Activated CD4-positive, alpha-beta T cell treated with anti-CD3 and anti-CD28 coated beads for 1 hour (primary cell): ENCODE results near the gene UGT2B15.
"Not testable (repeated sequence)": the region's sequence is repeated elsewhere in the genome, so short reads cannot be mapped to it uniquely, and the experiment has no call there.

Experiments
- DNase-seq: peaks from one replicate; pipeline ENCODE4 v3.0.0-alpha.2; 2020

UGT2B15 gene

GRCh38 chr4:68670479-68670939 lies at the start of gene UGT2B15:
UGT2B15 (minus strand) TSS chr4:68670652; CDS start chr4:68670618, 34 bp downstream.
- DNase-seq: not testable (repeated sequence)

- no peak for DNase-seq
These were observed 48.6 kb upstream of the UGT2B15 start for GRCh38 chr4:68719075-68719473.

GRCh38 chr4:68718447-68719074 lies 48.1 kb upstream of the UGT2B15 start:
- no peak for DNase-seq

DNA sequence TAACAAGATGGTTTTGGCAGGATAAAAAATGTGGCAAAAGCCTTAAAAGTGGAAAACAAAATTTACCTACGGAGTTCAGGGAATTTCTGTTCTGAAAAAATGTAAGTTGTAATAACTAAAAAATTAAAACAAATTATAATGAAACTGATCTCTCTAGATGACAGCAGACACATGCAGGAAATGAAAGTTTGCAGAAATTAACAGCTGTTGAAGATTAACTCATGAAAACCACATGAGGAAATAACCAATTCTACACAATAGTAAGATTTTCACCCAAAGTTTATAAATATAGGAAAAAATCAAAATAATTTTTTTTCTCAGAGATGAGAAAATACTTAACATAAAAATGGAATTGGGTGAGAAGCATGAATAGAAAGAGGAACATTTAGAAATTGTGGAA lies 47.5 kb upstream of the UGT2B15 start:
- DNase-seq: no peak

DNA sequence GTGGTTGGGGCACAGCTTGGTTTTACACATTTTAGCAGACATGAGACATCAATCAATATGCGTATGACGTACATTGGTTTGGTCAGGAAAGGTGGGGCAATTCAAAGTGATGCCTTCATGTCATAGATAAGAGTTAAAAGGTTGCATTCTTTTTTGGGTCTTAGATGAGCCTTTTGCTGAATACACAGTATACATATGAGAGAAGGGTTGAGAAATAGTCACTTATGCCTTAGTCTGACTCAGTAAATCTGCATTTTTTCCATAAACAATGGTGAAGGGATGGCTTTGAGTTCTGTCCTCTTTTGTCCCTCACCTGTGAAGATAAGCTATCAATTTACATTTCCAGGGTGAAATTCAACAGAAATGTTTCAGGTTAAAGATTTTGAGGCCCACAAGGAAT lies 43.9 kb upstream of the UGT2B15 start:
- no peak for DNase-seq

DNA sequence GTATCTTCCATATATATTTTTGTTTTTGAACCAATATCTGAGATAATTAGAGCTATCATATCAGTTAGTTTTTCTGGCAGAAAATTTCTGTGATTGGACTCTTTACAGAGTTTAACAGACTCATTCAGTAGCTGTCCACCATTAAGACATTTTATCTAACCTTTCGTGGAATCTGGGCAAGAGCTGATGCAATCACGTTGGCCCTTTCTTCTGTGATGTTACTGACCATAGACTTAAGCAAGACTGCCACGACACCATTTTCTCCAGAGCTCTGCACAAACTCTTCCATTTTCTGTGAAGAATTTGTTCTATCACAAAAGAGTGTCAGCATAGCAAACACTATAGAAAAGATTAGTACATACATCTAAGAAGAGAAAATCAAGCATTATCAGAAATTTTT lies 41.8 kb upstream of the UGT2B15 start:
- no peak for DNase-seq

GRCh38 chr4:68708566-68708965 lies 38.1 kb upstream of the UGT2B15 start:
- no peak for DNase-seq

DNA sequence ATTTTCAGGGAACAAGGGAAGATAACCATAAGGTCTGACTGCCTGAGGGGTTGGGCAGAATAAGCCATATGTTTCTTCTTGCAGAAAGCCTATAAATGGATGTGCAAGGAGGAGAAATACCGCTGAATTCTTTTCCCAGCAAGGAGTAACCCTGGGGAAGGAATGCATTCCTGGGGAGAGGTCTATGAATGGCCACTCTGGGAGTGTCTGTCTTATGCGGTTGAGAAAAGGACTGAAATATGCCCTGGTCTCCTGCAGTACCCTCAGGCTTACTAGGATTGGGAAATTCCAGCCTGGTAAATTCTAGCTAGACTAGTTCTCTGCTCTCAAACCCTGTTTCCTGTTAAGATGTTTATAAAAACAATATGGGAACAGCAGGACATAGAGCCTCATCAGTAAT lies 32.7 kb upstream of the UGT2B15 start:
- DNase-seq: not testable (repeated sequence)

GRCh38 chr4:68700152-68700551 lies 29.7 kb upstream of the UGT2B15 start:
- no peak for DNase-seq

GRCh38 chr4:68693325-68694075 lies 23.0 kb upstream of the UGT2B15 start:
- DNase-seq: no peak

- DNase-seq: no peak
These were observed 20.7 kb upstream of the UGT2B15 start for GRCh38 chr4:68691186-68691585.

DNA sequence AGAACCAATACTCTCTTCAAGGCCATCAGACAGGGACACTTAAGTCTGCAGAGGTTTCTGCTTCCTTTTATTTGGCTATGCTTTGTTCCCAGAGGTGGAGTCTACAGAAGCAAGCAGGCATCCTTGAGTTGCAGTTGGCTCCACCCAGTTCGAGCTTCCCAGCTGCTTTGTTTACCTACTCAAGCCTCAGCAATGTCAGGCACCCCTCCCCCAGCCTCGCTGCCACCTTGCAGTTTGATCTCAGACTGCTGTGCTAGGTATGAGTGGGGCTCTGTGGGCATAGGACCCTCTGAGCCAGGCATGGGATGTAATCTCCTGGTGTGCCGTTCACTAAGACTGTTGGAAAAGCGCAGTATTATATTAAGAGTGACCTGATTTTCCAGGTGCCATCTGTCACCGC lies 12.6 kb upstream of the UGT2B15 start:
- no peak for DNase-seq

- DNase-seq: not testable (repeated sequence)
These were observed 10.8 kb upstream of the UGT2B15 start for GRCh38 chr4:68681298-68681697.

DNA sequence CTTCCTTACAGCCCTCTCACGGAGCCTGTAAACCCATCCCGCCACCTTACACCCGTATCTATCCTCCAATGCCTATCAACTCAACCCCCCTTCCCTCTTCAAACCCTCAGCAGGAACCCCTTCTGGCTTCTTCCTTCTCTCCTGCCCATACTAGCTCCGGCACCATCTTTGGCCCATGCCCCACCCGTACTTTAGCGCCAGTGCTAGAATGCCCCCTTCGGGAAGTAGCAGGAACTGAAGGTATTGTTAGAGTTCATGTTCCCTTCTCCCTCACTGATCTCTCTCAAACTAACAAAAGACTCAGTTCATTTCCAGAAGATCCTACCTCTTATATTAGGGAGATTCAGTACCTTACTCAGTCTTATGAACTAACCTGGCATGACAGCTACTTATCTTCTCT lies 2.7 kb upstream of the UGT2B15 start:
- no peak for DNase-seq

GRCh38 chr4:68671217-68671616 lies 765 bp upstream of the UGT2B15 start:
- not testable (repeated sequence) for DNase-seq

- DNase-seq: not testable (repeated sequence)
These were observed 1.8 kb downstream of the UGT2B15 start for GRCh38 chr4:68668537-68669163.

GRCh38 chr4:68667551-68667950 lies 2.9 kb downstream of the UGT2B15 start:
- DNase-seq: not testable (repeated sequence)

GRCh38 chr4:68664721-68665120 lies 5.7 kb downstream of the UGT2B15 start:
- not testable (repeated sequence) for DNase-seq

- DNase-seq: not testable (repeated sequence)
These were observed 7.4 kb downstream of the UGT2B15 start for GRCh38 chr4:68662836-68663574.

GRCh38 chr4:68658672-68659071 lies 11.8 kb downstream of the UGT2B15 start:
- DNase-seq: no peak

GRCh38 chr4:68657022-68657594 lies 13.3 kb downstream of the UGT2B15 start:
- DNase-seq: not testable (repeated sequence)

DNA sequence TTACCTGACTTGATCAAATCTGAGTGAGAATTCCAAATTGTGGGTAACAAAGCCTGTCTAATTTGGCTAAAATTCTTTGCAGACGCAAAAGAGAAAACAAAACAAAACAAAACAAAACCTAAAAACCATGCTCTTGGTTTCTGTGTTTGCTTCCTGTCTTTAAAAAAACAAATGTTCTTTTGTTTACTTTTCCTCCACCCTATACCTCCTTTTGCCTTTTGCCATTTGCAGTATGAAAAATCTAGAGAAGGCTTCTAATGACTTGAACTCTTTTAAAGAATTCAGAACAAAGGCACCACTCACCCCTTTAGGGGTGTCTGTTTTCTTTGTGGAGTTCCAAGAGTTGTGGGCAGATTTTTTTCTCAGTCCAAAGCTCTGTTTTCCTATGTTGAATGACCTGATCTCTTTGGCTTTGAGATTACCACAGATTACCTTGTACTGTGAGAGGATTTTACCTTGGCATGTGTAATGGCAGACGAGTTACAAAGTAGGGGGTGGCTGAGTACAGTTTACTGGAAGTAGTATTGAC lies 13.9 kb downstream of the UGT2B15 start:
- DNase-seq: not testable (repeated sequence)
